GM15510 (cell line): ENCODE measurements around the gene DPYSL5.

Experiments used
- POLR2A ChIP-seq: IDR thresholded peaks from 3 replicates; pipeline ENCODE4 v1.6.1; 2011; ENCODE audit warnings: borderline replicate concordance; ENCODE audit not compliant: insufficient read length; ENCODE audit errors: extremely low read depth

The DPYSL5 gene

DNA sequence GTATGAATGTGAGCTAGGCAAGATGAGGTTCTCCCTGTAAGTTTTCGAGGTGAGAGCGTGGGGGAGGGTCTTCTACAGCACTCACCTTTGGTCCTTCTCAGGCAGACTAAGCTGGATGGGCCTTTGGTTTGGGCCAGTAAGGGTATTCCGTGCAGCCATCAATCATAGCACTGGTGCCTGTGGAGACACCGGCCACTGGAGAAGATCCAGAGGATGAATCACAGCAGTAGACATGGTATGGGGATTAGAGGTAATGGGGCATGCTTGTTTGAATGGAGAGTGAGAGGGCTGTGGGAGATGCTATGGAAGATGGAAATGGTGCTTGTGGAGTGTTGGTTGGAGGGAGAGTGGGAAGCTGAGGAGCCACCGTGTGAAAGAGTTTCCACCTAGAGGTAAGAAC lies 138.6 kb downstream of the DPYSL5 start:
- no peak for TF ChIP-seq POLR2A

DNA sequence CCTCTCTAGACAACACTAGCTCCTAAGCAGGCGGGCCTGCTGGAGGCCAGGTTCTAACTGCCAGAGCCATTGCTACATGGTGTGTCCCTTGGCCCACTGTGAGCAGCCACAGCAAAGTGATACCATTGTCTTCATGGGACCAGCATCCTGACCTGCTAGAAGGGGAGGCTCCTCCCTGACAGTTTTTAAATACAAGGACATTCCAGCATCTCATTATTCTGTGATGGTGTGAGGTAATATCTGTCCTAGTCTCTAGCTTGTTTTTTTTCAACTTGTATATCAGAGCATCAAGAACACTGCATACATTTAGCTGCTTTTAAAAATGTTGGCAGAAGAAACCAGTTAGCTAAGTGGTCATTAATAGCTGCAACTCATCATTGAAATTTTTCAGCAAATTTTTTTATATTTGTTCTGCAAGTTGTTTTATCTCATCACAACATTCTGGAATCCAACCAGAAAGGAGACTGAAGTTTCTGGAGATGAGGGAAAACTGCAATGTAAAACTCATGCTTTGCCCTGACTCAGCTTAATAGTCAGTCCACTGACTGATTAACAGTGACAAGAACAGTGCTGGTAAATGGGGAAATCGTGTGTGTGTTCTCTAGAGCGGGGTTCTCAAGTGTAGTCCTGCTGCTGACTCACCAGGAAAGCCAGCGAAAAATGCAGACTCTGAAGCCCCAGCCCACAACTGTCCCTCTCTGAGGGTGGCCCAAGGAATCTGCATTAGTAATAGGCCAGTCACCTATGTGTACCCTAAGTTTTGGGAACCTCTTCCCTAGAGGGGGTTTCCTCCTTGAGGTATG lies 140.3 kb downstream of the DPYSL5 start:
- no peak for TF ChIP-seq POLR2A

DNA sequence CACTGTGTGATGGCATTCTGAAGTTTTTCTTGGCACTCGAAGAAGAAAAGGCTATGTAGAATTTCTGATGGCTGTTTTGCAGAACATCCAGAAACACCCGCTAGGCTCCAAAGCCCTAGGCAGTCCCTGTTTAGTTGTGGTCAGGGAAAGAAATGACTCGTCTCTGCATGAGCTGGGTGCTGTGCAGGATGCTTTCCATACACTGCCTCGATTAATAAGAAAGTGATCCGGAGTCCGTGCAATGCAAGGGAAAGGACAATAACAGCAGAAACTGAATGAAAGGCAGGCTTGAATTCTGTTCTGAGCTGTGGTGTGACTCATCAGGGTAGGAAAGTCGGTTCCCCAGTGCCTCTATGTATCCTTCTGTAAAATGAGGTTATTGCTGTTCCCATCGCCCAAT lies 141.2 kb downstream of the DPYSL5 start:
- TF ChIP-seq POLR2A: no peak

DNA sequence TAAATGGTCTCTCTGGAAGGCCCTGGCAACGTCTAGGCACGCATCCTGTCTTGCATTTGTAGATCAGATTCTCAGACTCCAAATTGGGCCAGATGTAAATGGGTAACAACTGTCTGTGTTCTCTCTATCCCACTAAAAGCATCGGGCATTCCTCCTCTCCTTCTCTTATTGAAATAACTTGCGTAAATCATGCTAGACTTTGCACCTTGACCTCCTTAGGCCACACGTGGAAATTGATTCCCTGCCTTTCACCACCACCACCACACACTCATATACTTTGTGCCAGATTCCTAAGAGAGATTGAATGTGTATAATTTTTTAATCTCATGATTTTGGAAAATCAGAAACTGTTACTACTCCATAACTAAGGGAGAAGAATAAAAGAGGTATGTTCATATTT lies 143.8 kb downstream of the DPYSL5 start:
- TF ChIP-seq POLR2A: no peak

DNA sequence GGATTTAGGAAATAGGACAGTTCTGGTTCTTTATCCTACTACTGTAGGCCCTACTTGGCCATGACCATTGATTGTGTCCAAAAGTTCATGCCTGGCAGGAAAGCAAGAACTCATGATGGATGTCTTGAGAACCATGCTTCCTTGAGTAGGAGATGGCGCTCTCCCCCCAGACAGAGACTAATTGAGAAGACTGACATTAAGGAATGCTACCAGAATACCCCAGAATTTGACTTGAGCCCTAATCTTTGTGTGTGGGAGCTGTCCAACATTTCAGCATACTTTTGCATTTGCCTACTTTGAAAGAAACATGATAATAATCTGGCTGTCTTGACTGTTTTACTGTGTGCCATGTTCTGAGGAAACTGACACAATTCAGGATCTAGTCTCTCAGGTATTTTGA lies 145.8 kb downstream of the DPYSL5 start:
- no peak for TF ChIP-seq POLR2A

DNA sequence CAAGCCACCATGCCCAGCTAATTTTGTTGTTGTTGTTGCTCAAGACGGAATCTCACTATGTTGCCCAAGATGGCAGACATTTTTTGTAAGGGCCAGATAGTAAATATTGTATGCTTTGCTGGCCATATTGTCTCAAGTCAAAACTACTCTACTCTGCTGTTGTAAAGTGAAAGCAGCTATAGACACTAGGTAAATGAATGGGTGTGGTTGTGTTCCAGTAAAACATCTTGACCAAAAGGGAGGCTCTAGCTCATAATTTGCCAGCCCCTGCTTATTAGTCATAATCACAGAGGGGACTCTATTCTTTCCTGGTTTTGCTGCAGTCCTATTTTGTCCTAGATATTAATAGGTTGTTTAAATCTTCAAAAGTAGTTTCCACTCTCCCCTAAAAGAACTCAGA lies 147.1 kb downstream of the DPYSL5 start:
- TF ChIP-seq POLR2A: no peak

DNA sequence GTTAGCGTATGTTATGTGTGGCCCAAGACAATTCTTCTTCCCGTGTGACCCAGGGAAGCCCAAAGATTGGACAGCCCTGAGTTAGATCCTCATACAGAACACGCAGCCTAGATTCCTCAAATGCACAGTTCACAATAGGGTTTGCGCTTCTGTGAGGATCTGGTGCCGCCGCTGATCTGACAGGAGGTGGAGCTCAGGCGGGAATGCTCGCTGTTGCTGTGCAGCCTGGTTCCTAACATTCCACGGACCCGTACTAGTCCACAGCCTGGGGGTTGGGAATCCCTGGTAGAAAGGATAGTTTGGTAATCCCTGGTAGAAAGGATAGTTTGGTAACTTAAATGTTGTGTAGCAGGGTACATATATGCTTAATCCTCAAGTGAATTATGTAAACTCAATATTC lies 149.5 kb downstream of the DPYSL5 start:
- TF ChIP-seq POLR2A: no peak

DNA sequence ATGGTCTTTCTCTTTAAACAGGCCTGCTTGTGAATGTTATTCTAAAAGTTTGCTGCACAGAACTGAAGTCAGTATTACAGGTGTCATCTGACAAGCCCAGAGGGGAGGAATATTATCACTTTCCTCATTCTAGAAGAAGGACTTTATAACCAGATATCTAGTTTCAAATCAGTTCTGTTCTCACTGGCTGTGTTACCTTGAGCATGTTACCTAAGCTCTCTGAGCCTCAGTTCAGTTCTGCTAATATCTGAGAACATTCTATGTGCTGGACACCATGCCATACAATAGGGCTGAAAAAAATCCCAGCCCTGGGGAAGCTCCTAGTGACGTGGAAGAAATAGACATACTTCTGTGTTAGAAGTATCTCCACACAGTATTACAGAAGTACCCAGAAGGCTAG lies 150.4 kb downstream of the DPYSL5 start:
- no peak for TF ChIP-seq POLR2A
